ENCODE data around the gene YRDC.

DNA sequence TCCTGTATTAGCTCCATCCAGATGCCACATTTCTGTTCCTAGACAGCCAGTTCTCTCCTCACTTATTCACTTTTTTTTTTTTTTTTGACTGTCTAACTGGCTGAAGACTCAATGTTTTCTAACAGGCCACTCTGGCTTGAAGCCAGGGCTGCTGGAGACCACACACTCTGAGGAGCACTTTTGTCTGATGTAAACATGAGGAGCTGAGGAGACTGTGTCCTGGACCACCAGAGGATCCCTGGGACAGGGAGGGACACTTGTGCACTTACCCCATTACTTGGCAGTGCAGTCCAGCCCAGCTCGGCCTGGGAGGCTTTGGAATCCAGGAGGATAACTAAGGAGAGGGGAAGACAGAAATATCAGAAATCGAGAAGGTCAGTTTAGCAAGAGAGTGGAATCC, 45.5 kb downstream of the YRDC start:
- TF ChIP-seq, protein P1, sequence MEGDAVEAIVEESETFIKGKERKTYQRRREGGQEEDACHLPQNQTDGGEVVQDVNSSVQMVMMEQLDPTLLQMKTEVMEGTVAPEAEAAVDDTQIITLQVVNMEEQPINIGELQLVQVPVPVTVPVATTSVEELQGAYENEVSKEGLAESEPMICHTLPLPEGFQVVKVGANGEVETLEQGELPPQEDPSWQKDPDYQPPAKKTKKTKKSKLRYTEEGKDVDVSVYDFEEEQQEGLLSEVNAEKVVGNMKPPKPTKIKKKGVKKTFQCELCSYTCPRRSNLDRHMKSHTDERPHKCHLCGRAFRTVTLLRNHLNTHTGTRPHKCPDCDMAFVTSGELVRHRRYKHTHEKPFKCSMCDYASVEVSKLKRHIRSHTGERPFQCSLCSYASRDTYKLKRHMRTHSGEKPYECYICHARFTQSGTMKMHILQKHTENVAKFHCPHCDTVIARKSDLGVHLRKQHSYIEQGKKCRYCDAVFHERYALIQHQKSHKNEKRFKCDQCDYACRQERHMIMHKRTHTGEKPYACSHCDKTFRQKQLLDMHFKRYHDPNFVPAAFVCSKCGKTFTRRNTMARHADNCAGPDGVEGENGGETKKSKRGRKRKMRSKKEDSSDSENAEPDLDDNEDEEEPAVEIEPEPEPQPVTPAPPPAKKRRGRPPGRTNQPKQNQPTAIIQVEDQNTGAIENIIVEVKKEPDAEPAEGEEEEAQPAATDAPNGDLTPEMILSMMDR (IDR thresholded peaks at IDR 0.05; ENCODE audit: low read depth, low read length): no peak
- no peak for TF ChIP-seq EZH2phosphoT487 (IDR thresholded peaks at IDR 0.05; ENCODE audit: low read depth)

Measured in OCI-LY3 (cell line).